AG04450 (cell line): ENCODE measurements around the gene STBD1. TPM values are rescaled to one million over a fixed set of nuclear protein-coding genes. Genes with fewer than 3 reads are reported as not detected.

Source experiments
- CTCF ChIA-PET: fragments of 300-600, 350-600 bp; formaldehyde crosslinking; extraction: SDS; loops from one replicate; lab custom pipeline; 2022; ENCODE audit warnings: antibody characterized with exemption, inconsistent platforms; lab: Charles Lee
- POLR2A ChIA-PET: fragments of 350-600 bp; formaldehyde crosslinking; extraction: SDS; loops from one replicate; lab custom pipeline; 2021; ENCODE audit warnings: antibody characterized with exemption, inconsistent platforms; lab: Yijun Ruan, JAX
- DNase-seq: peaks from one replicate; pipeline ENCODE4 v3.0.0-alpha.2; 2011; ENCODE audit warnings: low read depth, low spot score
- H3K27ac ChIP-seq: one replicate; pipeline ENCODE4 v1.5.1; 2012; ENCODE audit warnings: low read depth, low read length, control low read depth
- H3K27me3 ChIP-seq: one replicate; pipeline ENCODE4 v1.6.0; 2012; ENCODE audit warnings: low read length; ENCODE audit not compliant: control insufficient read depth, insufficient read depth
- H3K4me3 ChIP-seq: 2 replicates; pipeline ENCODE4 v1.5.1; 2011; ENCODE audit warnings: mild to moderate bottlenecking, low read depth, low read length, control low read depth
- H3K9me3 ChIP-seq: 2 replicates; pipeline ENCODE4 v1.5.1; 2012; ENCODE audit warnings: low read length; ENCODE audit not compliant: control insufficient read depth, insufficient read depth
- polyA plus RNA-seq: library from polyadenylated mRNA; depleted of rRNA; stranded (reverse); fragments of >200 nt; gene quantifications from 2 replicates; pipeline ENCODE4 v1.2.3, GENCODE V29; 2011
- TF ChIP-seq, protein P1 (sequence below): IDR thresholded peaks from 2 replicates; pipeline ENCODE4 v1.5.1; 2011; ENCODE audit warnings: low read depth, low read length, control low read depth, inconsistent platforms

The STBD1 gene
- polyA plus RNA-seq, 1 experiment, result 0.69 TPM

DNA sequence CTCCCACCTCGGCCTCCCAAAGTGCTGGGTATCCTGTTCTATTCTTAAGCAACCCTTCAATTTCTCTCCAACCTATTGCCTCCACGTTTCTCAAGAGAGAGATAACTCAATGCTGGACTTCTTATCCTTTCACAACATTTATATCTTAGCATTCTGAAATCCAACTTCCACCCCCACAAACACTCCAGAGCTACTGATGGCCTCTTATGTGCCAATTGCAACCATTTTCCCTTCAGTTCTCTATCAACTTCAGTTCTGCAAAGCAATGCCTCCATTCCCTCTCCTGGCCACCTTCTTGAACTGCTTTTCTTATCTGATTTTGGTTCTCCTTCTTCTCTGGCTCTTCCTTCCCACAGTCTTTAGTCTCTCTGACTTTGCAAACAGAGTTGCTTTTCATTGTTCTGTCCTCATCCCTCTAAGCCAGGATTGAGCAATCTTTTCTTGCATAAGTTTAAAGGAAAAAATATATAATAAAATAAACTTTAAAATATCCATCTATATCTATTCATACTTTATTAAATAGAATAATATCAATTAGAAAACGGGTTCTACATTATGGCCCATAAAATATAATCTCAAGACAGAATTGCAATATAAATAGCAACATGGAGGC, 3.6 kb upstream of the STBD1 start:
- no peak for DNase-seq
- TF ChIP-seq, protein P1, sequence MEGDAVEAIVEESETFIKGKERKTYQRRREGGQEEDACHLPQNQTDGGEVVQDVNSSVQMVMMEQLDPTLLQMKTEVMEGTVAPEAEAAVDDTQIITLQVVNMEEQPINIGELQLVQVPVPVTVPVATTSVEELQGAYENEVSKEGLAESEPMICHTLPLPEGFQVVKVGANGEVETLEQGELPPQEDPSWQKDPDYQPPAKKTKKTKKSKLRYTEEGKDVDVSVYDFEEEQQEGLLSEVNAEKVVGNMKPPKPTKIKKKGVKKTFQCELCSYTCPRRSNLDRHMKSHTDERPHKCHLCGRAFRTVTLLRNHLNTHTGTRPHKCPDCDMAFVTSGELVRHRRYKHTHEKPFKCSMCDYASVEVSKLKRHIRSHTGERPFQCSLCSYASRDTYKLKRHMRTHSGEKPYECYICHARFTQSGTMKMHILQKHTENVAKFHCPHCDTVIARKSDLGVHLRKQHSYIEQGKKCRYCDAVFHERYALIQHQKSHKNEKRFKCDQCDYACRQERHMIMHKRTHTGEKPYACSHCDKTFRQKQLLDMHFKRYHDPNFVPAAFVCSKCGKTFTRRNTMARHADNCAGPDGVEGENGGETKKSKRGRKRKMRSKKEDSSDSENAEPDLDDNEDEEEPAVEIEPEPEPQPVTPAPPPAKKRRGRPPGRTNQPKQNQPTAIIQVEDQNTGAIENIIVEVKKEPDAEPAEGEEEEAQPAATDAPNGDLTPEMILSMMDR, result no peak
- ChIA-PET POLR2A (no interaction called here), CTCF (interaction anchor here (0.6 kb wide), 1 partner anchor 158 kb away, joined by 5 read pairs; no protein-coding TSS in a partner anchor)
- no peak overlapping the region for H3K4me3 ChIP-seq
- H3K9me3 ChIP-seq, result peaks cover 5% of the 10 kb centered on the region
- H3K27ac ChIP-seq, result no peak overlapping the region
- no peaks in the 10 kb centered on the region for H3K27me3 ChIP-seq

- no peak for DNase-seq
- Histone ChIP-seq H3K9me3 (no peaks in the 10 kb centered on the region; the same call in 1 of the 2 replicates), H3K4me3 (peak overlapping the region; percentile 77; the same call in 1 of the 2 replicates), H3K27me3 (no peaks in the 10 kb centered on the region), H3K27ac (no peak overlapping the region)
- TF ChIP-seq, protein P1, result no peak
- ChIA-PET POLR2A (interaction anchor here (0.6 to 1.2 kb wide), 3 partner anchors 97 to 452 kb away, joined by 3 to 4 read pairs (median 3); no protein-coding TSS in a partner anchor), CTCF (interaction anchor here (1.6 to 4.0 kb wide), 3 partner anchors 73 to 125 kb away, joined by 6 to 63 read pairs (median 8); no protein-coding TSS in a partner anchor)
These were observed 1.4 kb upstream of the STBD1 start for GRCh38 chr4:76305033-76305687.

GRCh38 chr4:76306882-76307659, 538 bp downstream of the STBD1 start:
- no peaks in the 10 kb centered on the region; the same call in 1 of the 2 replicates for H3K9me3 ChIP-seq
- no peaks in the 10 kb centered on the region for H3K27me3 ChIP-seq
- POLR2A ChIA-PET, result no interaction called here
- no peak overlapping the region for H3K27ac ChIP-seq
- TF ChIP-seq, protein P1, result peak; percentile 47
- peak overlapping the region; percentile 77 for H3K4me3 ChIP-seq
- DNase-seq, result no peak
- CTCF ChIA-PET, result interaction anchor here (0.5 to 4.0 kb wide), 5 partner anchors 9 to 187 kb away, joined by 3 to 63 read pairs (median 6); no protein-coding TSS in a partner anchor

GRCh38 chr4:76307660-76308014, 1.1 kb downstream of the STBD1 start:
- Histone ChIP-seq H3K27me3 (no peaks in the 10 kb centered on the region), H3K9me3 (no peaks in the 10 kb centered on the region; the same call in 1 of the 2 replicates), H3K27ac (no peak overlapping the region), H3K4me3 (peak overlapping the region; percentile 77)
- TF ChIP-seq, protein P1, result no peak
- ChIA-PET POLR2A (no interaction called here), CTCF (interaction anchor here (0.5 to 4.0 kb wide), 6 partner anchors 9 to 708 kb away, joined by 3 to 63 read pairs (median 6); no protein-coding TSS in a partner anchor)
- no peak for DNase-seq
